ENCODE results near the gene SYTL3. TPM values are rescaled to one million over a fixed set of nuclear protein-coding genes. Genes with fewer than 3 reads are reported as not detected.

The SYTL3 gene
- total RNA-seq, 6 donors from 2014 or later, result 10.3 to 28.3 (median 20.0) TPM

DNA sequence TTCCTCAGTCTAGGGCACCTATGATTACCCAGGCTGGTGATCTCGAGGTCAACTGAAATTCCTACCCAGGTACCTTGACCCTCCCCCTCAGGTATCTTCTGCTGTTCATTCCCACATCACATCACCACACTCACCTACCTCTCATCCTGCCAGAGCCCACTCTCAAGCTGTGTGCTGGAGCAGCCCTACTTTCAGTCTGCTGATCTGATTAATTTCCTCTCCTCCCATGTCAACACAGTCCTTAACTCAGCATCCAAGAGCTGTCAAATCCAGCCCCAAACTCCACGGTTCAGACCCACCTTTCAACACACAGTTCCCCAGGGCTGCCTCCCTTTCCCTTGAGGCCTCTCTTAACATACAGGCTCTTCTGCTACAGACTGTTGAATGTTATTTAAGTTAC is 126.9 kb downstream of the SYTL3 start:
- 86 to 92% methylated on average over 2 of the region's 2 CpGs for whole genome bisulfite sequencing, 2 donors
- Histone ChIP-seq H3K27me3 (no peaks in the 10 kb centered on the region), H3K27ac (no peak overlapping the region), H3K4me1 (peaks cover 0 to 30% (median 5%) of the 10 kb centered on the region in 4 donors), H3K36me3 (peaks cover 23 to 100% (median 77%) of the 10 kb centered on the region in 4 donors), H3K4me3 (no peak overlapping the region), H3K9me3 (no peaks in the 10 kb centered on the region)
- ATAC-seq (ENCODE audit: low FRiP score in 2 of 2) (no peak), DNase-seq (no peak)
- TF ChIP-seq POLR2AphosphoS5 (IDR thresholded peaks at IDR 0.05) (no peak), EP300 (IDR thresholded peaks at IDR 0.05) (no peak), POLR2A (IDR thresholded peaks at IDR 0.05) (no peak)
- TF ChIP-seq, protein P1, sequence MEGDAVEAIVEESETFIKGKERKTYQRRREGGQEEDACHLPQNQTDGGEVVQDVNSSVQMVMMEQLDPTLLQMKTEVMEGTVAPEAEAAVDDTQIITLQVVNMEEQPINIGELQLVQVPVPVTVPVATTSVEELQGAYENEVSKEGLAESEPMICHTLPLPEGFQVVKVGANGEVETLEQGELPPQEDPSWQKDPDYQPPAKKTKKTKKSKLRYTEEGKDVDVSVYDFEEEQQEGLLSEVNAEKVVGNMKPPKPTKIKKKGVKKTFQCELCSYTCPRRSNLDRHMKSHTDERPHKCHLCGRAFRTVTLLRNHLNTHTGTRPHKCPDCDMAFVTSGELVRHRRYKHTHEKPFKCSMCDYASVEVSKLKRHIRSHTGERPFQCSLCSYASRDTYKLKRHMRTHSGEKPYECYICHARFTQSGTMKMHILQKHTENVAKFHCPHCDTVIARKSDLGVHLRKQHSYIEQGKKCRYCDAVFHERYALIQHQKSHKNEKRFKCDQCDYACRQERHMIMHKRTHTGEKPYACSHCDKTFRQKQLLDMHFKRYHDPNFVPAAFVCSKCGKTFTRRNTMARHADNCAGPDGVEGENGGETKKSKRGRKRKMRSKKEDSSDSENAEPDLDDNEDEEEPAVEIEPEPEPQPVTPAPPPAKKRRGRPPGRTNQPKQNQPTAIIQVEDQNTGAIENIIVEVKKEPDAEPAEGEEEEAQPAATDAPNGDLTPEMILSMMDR (IDR thresholded peaks at IDR 0.05), result no peak

DNA sequence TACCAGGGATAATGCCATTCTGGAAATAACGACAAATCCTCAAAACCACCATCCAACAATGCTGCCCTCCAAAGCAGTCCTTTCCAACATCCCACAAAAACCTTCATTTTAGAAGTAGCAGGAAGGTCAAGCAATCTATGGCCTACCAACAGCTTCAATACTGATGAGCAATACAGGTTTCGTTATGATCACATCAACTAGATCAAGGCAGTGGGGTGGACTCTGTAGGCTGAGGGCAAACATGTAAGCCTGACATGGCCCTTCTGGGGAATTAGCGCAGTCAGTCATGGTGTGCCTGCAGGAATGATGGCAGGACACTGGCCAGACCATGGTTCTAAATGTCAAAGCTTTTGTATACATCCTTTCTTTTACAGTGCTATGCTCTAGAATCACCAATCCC is 127.7 kb downstream of the SYTL3 start:
- peaks cover 3 to 32% (median 9%) of the 10 kb centered on the region in 4 donors for H3K4me1 ChIP-seq
- TF ChIP-seq, protein P1 (IDR thresholded peaks at IDR 0.05), result no peak
- no peak for TF ChIP-seq EP300 (IDR thresholded peaks at IDR 0.05)
- TF ChIP-seq POLR2AphosphoS5 (IDR thresholded peaks at IDR 0.05), result no peak
- TF ChIP-seq POLR2A (IDR thresholded peaks at IDR 0.05), result no peak
- H3K9me3 ChIP-seq, result no peaks in the 10 kb centered on the region
- H3K27ac ChIP-seq, result no peak overlapping the region
- DNase-seq, result no peak
- H3K4me3 ChIP-seq, result no peak overlapping the region
- ATAC-seq (ENCODE audit: low FRiP score in 2 of 2), result no peak
- peaks cover 28 to 100% (median 77%) of the 10 kb centered on the region in 4 donors for H3K36me3 ChIP-seq
- WGBS, 2 donors, result 93 to 98% methylated on average over 3 of the region's 3 CpGs
- H3K27me3 ChIP-seq, result no peaks in the 10 kb centered on the region

DNA sequence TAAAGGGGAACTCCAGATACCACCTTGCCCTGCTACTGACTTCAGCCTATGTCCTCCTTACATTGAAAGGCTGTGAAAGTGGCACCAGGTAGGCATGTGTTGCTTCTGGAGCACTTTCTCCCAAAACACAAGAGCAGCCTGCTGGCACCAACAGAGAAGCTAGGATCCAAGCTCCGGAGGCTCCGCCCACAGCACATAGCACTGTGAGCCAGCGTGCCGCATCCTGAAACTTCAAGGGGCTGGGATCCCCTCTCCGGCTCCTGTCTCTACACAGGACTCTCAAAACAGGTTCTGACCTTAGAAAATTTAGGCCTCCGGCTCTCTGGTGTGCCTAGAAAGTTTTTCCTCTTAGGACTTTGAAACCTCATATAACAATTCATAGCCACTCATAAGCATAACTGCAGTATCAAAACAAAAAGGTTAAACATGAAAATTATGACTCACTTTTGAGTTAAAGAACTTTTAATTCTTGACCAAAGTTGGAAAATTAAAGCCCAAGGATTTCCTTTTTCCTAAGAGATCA is 128.2 kb downstream of the SYTL3 start:
- no peak for TF ChIP-seq POLR2AphosphoS5 (IDR thresholded peaks at IDR 0.05)
- no peak for ATAC-seq (ENCODE audit: low FRiP score in 2 of 2)

DNA sequence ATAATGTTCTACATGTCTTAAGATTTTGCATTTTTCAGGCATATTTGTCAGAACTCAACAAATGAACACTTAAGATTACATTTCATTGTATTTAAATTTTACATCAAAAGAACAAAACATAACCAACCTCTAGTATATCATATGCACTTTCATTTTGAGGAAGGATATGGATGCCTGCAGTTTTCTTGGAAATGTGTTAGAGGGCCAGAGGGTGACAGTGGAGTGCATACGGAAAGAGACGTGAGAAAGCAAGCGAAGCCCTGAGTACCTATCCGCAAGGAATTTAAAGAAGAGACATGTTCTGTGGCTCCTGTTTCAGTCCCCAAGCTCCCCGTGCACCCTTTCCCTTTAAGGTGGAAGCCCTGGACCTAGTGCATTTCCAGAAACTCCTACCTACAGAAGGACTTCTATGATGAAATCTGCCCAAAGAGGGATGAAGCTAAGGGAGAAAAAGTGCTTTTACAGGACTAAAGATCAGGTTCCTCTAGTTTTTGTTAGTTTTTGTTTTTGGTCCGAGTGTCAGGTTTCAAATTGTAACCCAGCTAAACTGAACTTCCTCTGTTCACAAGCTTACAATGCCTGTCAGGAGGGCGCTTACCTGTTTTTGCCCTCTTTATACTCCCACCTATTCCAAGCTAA is 130.5 kb downstream of the SYTL3 start:
- H3K27ac ChIP-seq, result peak overlapping the region in 3 of 4 donors; percentile 24 to 71 (median 47)
- peak in 1 of 2 donors; percentile 19 for DNase-seq
- no peaks in the 10 kb centered on the region for H3K9me3 ChIP-seq
- no peaks in the 10 kb centered on the region for H3K27me3 ChIP-seq
- WGBS, 2 donors, result 89 to 90% methylated on average over 7 of the region's 7 CpGs
- TF ChIP-seq, protein P1 (IDR thresholded peaks at IDR 0.05), result no peak
- TF ChIP-seq POLR2AphosphoS5 (IDR thresholded peaks at IDR 0.05), result no peak
- ATAC-seq (ENCODE audit: low FRiP score in 2 of 2), result no peak
- peaks cover 50 to 100% (median 82%) of the 10 kb centered on the region in 4 donors for H3K36me3 ChIP-seq
- H3K4me1 ChIP-seq, result peaks cover 3 to 34% (median 9%) of the 10 kb centered on the region in 4 donors
- no peak overlapping the region for H3K4me3 ChIP-seq

More for the DNA sequence above, 128.2 kb downstream of the SYTL3 start:
- Histone ChIP-seq H3K4me3 (no peak overlapping the region), H3K4me1 (peaks cover 3 to 30% (median 9%) of the 10 kb centered on the region in 4 donors), H3K36me3 (peaks cover 32 to 100% (median 77%) of the 10 kb centered on the region in 4 donors), H3K27ac (no peak overlapping the region), H3K9me3 (no peaks in the 10 kb centered on the region), H3K27me3 (no peaks in the 10 kb centered on the region)
- no peak for DNase-seq
- 77 to 93% methylated on average over 2 to 6 of the region's 6 CpGs for WGBS, 2 donors

DNA sequence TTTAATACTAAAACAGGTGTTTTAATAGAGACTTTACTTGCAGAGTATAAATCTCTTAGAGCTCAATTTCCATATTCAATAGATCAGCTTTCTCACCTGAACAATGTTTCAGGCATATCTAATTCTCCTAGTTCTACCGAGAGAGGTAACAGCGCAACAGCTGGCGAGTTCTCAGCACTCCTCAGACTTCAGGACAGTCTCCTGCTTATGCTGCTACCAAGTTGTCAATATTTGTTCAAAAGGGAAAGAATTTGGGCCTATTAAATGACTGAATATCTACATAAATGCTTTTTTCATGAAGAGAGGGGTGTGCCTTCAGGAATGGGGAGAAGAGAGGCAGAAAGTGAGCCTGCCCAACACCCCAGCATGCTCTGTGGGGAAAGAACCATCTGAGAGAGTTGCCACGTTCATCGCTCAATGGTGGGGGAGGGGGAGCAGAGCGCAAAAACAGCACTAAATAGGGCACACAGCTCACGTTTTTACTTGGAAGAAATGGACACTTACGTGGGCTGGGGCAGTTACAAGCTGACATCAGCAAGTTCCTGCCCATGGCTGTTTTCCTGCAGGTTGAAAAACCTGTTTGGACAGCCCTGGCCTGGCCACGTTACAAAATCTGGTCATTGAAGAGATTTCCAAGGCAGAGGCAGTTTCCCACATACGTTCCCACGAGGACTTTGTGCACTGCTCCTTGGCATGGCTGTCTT is 131.3 kb downstream of the SYTL3 start:
- Histone ChIP-seq H3K4me1 (peaks cover 3 to 34% (median 9%) of the 10 kb centered on the region in 4 donors), H3K27ac (peak overlapping the region in 3 of 4 donors; percentile 47 to 71 (median 61)), H3K27me3 (no peaks in the 10 kb centered on the region), H3K4me3 (no peak overlapping the region), H3K36me3 (peaks cover 42 to 100% (median 82%) of the 10 kb centered on the region in 4 donors), H3K9me3 (no peaks in the 10 kb centered on the region)
- DNase-seq (peak in 1 of 2 donors; percentile 74), ATAC-seq (ENCODE audit: low FRiP score in 2 of 2) (peak; percentile 29 to 60)
- 62 to 73% methylated on average over 10 to 11 of the region's 11 CpGs for WGBS, 2 donors
- TF ChIP-seq, protein P1 (IDR thresholded peaks at IDR 0.05), result no peak
- TF ChIP-seq POLR2A (IDR thresholded peaks at IDR 0.05) (no peak), POLR2AphosphoS5 (IDR thresholded peaks at IDR 0.05) (no peak), EP300 (IDR thresholded peaks at IDR 0.05) (no peak)

Measured in upper lobe of left lung (tissue), 6 donors.